Kidney (tissue), 14 donors: ENCODE data around the gene ITGA8. TPM values are rescaled to one million over a fixed set of nuclear protein-coding genes. Genes with fewer than 3 reads are reported as not detected.
A peak's percentile ranks its signal among the peaks of the same experiment; 100 is the strongest.

Experiments
- DNase-seq, 5 donors: peaks; one replicate each; pipeline ENCODE4 v3.0.0-alpha.2; 2013 to 2020
- FAIRE-seq: peaks from 2 replicates; lab custom pipeline; 2012; peaks lifted over from hg19 to GRCh38; lab: Jason Lieb, UNC
- H3K27ac ChIP-seq, 2 donors: one replicate each; pipeline ENCODE4 v1.7.0; 2013; ENCODE audit warnings: low read depth in 2 of 2, low read length in 2 of 2, inconsistent platforms in 1 of 2
- H3K27me3 ChIP-seq: one replicate; pipeline ENCODE4 v1.7.1; 2013; ENCODE audit warnings: low read length, inconsistent platforms; ENCODE audit not compliant: control insufficient read depth, insufficient read depth
- H3K36me3 ChIP-seq, 3 donors: one replicate each; pipeline versions ENCODE4 v1.7.0 to v1.7.1; 2013; ENCODE audit warnings: low read length in 3 of 3, control low read depth in 1 of 3, inconsistent platforms in 1 of 3; ENCODE audit not compliant: insufficient read depth in 3 of 3, control insufficient read depth in 2 of 3
- H3K4me1 ChIP-seq, 3 donors: one replicate each; pipeline versions ENCODE4 v1.7.0 to v1.7.1; 2013; ENCODE audit warnings: low read length in 3 of 3, inconsistent platforms in 1 of 3, low read depth in 1 of 3; ENCODE audit not compliant: control insufficient read depth in 2 of 3, insufficient read depth in 2 of 3
- H3K4me3 ChIP-seq, 3 donors: one replicate each; pipeline versions ENCODE4 v1.7.0 to v1.8.1; 2013; ENCODE audit warnings: low read length in 3 of 3, control low read depth in 1 of 3, inconsistent platforms in 1 of 3
- H3K9ac ChIP-seq, 3 donors: one replicate each; pipeline versions ENCODE4 v1.7.0 to v1.7.1; 2013; ENCODE audit warnings: low read length in 3 of 3, control low read depth in 1 of 3, inconsistent platforms in 1 of 3
- H3K9me3 ChIP-seq, 3 donors: one replicate each; pipeline versions ENCODE4 v1.7.0 to v1.7.1; 2013; ENCODE audit warnings: low read length in 3 of 3, control low read depth in 1 of 3, inconsistent platforms in 1 of 3; ENCODE audit not compliant: control insufficient read depth in 2 of 3, insufficient read depth in 1 of 3
- CTCF ChIP-seq: IDR thresholded peaks from 3 replicates; pipeline ENCODE4 v1.5.1; 2012; ENCODE audit warnings: mild to moderate bottlenecking, moderate library complexity, borderline replicate concordance; ENCODE audit not compliant: insufficient read depth; ENCODE audit errors: extremely low read depth
- intact Hi-C: fragments of 100-400 bp; cut with DNase I; formaldehyde crosslinking; loops from one replicate; pipeline ENCODE4 v1.11.1; 2022
- polyA plus RNA-seq: library from polyadenylated mRNA; stranded (reverse); fragments of 350-450 nt; fragmentation: Illumina TruSeq; extraction: RNeasy Lipid Tissue Mini Kit (QIAGEN cat#74804); gene quantifications from one replicate; pipeline ENCODE4 v1.2.3, GENCODE V29; 2014; ENCODE audit warnings: low read depth, low replicate concordance; ENCODE audit not compliant: insufficient read depth
- total RNA-seq: library from RNA; stranded (reverse); fragmentation: NEBNext Ultra II Directional; extraction: Animal tissue kit (Norgen Biotek cat#: 25700); gene quantifications from one replicate; pipeline ENCODE4 v1.2.1, GENCODE V29; 2021
- donor health status: control.
- donor health status: control.
- donor health status: control.
- donor health status: control.
- donor health status: control.
- donor health status: DM: yes; HTN: yes; CAD: no.
- donor health status: Normal renal cell carcinoma (clear cell type).

Gene ITGA8
- total and polyA plus RNA-seq, 2 donors from 2014 or later, result 10.8 to 22.1 TPM

GRCh38 chr10:15472008-15472407, 247.7 kb downstream of the ITGA8 start:
- Histone ChIP-seq H3K27ac (no peak overlapping the region), H3K27me3 (no peaks in the 10 kb centered on the region), H3K4me1 (peaks cover 0 to 2% (median 0%) of the 10 kb centered on the region in 3 donors), H3K36me3 (no peaks in the 10 kb centered on the region), H3K9me3 (no peaks in the 10 kb centered on the region), H3K9ac (no peak overlapping the region), H3K4me3 (no peak overlapping the region)
- FAIRE-seq, result no peak
- intact Hi-C loops, result no loop called here
- no peak for TF ChIP-seq CTCF
- peak in 3 of 5 donors; percentile 21 to 73 (median 70) for DNase-seq

DNA sequence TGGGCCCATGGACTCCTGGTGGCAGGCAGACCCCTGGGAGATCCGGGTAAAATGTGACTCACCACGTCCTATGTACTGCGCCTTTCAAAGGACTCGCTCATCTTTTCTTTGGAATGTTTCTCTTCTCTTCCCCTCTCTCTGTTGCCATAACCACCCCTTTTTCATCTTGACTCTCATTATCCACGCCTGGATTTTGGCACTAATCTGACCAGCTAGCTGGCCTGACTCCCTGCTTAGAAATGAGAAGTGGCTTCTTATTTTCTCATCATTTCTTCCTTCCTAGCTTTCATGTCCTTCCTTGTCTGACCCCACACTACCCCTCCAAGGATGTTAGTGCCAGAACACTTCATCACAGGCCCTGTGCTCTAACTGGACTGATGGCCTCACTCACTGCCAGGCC, 250.6 kb downstream of the ITGA8 start:
- no peak for TF ChIP-seq CTCF
- Histone ChIP-seq H3K9ac (no peak overlapping the region), H3K27me3 (no peaks in the 10 kb centered on the region), H3K36me3 (no peaks in the 10 kb centered on the region), H3K4me3 (no peak overlapping the region), H3K9me3 (no peaks in the 10 kb centered on the region), H3K27ac (no peak overlapping the region), H3K4me1 (peaks cover 0 to 2% (median 0%) of the 10 kb centered on the region in 3 donors)
- FAIRE-seq, result no peak
- intact Hi-C loops, result no loop called here
- DNase-seq, result no peak

- intact Hi-C loops, result no loop called here
- H3K4me3 ChIP-seq, result no peak overlapping the region
- FAIRE-seq (no peak), DNase-seq (no peak)
- TF ChIP-seq CTCF, result no peak
- no peaks in the 10 kb centered on the region for H3K9me3 ChIP-seq
- H3K4me1 ChIP-seq, result peaks cover 0 to 5% (median 0%) of the 10 kb centered on the region in 3 donors
- H3K27ac ChIP-seq, result no peak overlapping the region
- no peaks in the 10 kb centered on the region for H3K27me3 ChIP-seq
- H3K9ac ChIP-seq, result no peak overlapping the region
- H3K36me3 ChIP-seq, result no peaks in the 10 kb centered on the region
Observed at GRCh38 chr10:15464381-15464780, 255.3 kb downstream of the ITGA8 start.

Other genes starting within 250 kb of the ITGA8 start
- 31.5 TPM for gene MINDY3, start 140.6 kb upstream of the ITGA8 start, total RNA-seq
- 22.2 TPM for gene MINDY3, start 140.6 kb upstream of the ITGA8 start, polyA plus RNA-seq